NB4 (cell line): ENCODE results near the gene DAPK1.

Experiments used
- DNase-seq: peaks from one replicate; pipeline ENCODE4 v3.0.0; 2010; ENCODE audit warnings: low read depth
- H3K4me3 ChIP-seq: one replicate; pipeline ENCODE4 v1.5.1; 2011; ENCODE audit warnings: mild to moderate bottlenecking, low read depth, low read length, moderate library complexity
- MYC ChIP-seq: IDR thresholded peaks from 2 replicates; pipeline ENCODE4 v1.6.1; 2011; ENCODE audit warnings: low read depth, low read length
- POLR2A ChIP-seq: IDR thresholded peaks from 2 replicates; pipeline ENCODE4 v1.6.1; 2011; ENCODE audit warnings: mild to moderate bottlenecking; ENCODE audit not compliant: insufficient read length; ENCODE audit errors: extremely low read depth
- TF ChIP-seq, protein P1 (sequence below): IDR thresholded peaks from 2 replicates; pipeline ENCODE4 v1.6.1; 2011; ENCODE audit warnings: low read depth, low read length
- TF ChIP-seq, protein P2 (sequence below): IDR thresholded peaks from one replicate; pipeline ENCODE4 v1.5.1; 2012; ENCODE audit warnings: low read depth, low read length

Gene DAPK1

DNA sequence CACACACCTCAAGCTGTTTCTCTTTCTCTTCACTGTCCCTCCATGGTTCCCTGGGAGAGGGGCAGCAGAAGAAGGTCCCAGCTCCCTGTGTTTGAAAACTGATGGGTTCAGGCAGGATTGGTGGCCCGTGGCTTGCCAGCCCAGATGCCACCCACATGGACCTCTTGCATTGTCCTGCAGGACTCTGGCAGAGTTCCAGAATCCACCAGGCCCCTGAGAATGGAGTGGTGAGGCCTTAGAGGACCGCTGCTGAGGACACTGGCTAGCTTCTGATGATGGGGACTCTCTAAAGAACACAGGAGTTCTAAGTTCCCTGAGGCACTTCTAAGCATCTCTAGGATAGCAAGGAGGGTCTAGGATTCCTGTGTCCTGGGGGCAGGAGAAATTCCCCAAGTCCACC lies 253.1 kb downstream of the DAPK1 start:
- TF ChIP-seq MYC (no peak), POLR2A (no peak)
- TF ChIP-seq, protein P1, sequence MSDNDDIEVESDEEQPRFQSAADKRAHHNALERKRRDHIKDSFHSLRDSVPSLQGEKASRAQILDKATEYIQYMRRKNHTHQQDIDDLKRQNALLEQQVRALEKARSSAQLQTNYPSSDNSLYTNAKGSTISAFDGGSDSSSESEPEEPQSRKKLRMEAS = no peak
- TF ChIP-seq, protein P2, sequence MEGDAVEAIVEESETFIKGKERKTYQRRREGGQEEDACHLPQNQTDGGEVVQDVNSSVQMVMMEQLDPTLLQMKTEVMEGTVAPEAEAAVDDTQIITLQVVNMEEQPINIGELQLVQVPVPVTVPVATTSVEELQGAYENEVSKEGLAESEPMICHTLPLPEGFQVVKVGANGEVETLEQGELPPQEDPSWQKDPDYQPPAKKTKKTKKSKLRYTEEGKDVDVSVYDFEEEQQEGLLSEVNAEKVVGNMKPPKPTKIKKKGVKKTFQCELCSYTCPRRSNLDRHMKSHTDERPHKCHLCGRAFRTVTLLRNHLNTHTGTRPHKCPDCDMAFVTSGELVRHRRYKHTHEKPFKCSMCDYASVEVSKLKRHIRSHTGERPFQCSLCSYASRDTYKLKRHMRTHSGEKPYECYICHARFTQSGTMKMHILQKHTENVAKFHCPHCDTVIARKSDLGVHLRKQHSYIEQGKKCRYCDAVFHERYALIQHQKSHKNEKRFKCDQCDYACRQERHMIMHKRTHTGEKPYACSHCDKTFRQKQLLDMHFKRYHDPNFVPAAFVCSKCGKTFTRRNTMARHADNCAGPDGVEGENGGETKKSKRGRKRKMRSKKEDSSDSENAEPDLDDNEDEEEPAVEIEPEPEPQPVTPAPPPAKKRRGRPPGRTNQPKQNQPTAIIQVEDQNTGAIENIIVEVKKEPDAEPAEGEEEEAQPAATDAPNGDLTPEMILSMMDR = no peak

DNA sequence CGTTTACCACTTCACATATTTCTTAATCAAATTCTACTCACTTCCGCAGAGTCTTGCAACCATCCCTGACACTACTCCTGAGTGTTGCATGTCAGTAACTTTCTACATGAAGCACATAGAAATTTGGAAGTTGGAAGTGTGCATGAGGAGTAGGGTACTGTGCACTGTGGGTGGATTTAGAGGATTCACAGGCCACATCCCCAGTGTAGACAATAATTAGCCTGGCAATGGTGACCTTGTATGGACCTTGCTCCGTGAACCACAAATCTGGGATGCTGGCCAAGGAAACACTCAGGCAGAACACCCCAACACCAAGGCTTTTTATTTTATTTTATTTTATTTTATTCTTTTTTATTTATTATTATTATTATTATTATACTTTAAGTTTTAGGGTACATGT lies 253.8 kb downstream of the DAPK1 start:
- TF ChIP-seq MYC (no peak), POLR2A (no peak)
- TF ChIP-seq, protein P2 = no peak
- TF ChIP-seq, protein P1 = no peak
- DNase-seq = no peak
- H3K4me3 ChIP-seq = no peak overlapping the region

More for the DNA sequence above, 253.1 kb downstream of the DAPK1 start:
- no peak for DNase-seq
- H3K4me3 ChIP-seq = no peak overlapping the region

DNA sequence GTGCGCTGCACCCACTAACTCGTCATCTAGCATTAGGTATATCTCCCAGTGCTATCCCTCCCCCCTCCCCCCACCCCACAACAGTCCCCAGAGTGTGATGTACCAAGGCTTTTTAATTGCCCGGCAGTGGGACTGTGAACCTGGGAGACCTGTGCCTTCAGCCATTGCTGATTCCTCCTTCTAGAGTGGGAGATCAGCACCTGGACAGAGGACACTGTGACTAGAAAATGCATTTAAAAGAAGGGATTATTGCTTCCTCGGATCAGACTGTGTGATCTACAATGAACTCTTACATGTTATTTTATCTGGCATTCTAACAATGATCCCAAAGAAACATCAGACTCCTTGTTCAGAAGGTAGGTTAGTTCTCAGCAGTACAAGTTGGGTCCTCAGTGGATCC lies 254.2 kb downstream of the DAPK1 start:
- no peak for TF ChIP-seq MYC
- TF ChIP-seq, protein P1 = no peak
- TF ChIP-seq, protein P2 = no peak
- TF ChIP-seq POLR2A = no peak
- no peak for DNase-seq
- no peak overlapping the region for H3K4me3 ChIP-seq

DNA sequence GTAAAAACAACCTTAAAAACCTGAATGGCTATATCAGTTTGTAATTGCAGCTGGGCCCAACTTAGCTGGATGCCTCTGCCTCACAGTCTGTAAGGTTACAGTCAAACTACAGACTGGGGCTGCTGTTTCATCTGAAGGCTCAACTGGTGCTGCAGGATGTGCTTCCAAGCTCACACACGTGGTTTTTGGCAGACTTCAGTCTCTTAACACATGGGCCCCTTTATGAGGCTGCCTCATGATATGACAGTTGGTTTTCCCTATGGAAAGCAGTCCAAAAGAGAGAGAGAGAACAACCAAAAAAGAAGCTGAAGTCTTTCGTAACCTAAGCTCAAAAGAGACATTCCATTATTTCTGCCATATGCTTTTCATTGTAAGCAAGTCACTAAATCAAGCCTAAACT lies 255.6 kb downstream of the DAPK1 start:
- DNase-seq = no peak
- no peak for TF ChIP-seq MYC
- TF ChIP-seq, protein P1 = no peak
- no peak for TF ChIP-seq POLR2A
- TF ChIP-seq, protein P2 = no peak
- H3K4me3 ChIP-seq = no peak overlapping the region
